Thoracic aorta (tissue), 2 donors: ENCODE measurements around the gene CCDC28B. TPM values are rescaled to one million over a fixed set of nuclear protein-coding genes. Genes with fewer than 3 reads are reported as not detected.
"Not testable (repeated sequence)": the region's sequence is repeated elsewhere in the genome, so short reads cannot be mapped to it uniquely, and the experiment has no call there.

Source experiments
- ATAC-seq: fragments of 150-250 bp; one replicate; pipeline ENCODE4 v1.8.0; 2017; ENCODE audit warnings: low read depth; ENCODE audit not compliant: insufficient number of reproducible peaks, low FRiP score
- DNase-seq: peaks from one replicate; pipeline ENCODE4 v3.0.0-alpha.2; 2020; ENCODE audit warnings: low spot score
- H3K27ac ChIP-seq, 2 donors: fragments of 200-600 bp; sonication (generic); 1 replicate in 1 of 2; 2 replicates in 1 of 2; pipeline ENCODE4 v1.5.1; 2016; ENCODE audit warnings: mild to moderate bottlenecking in 2 of 2, moderate library complexity in 2 of 2
- H3K27me3 ChIP-seq: fragments of 200-600 bp; sonication (generic); replicated peaks from 2 replicates; pipeline ENCODE4 v1.6.0; 2016; ENCODE audit warnings: mild to moderate bottlenecking; ENCODE audit not compliant: insufficient read depth
- H3K36me3 ChIP-seq: fragments of 200-600 bp; sonication (generic); one replicate; pipeline ENCODE4 v1.5.1; 2016
- H3K4me1 ChIP-seq, 2 donors: fragments of 200-600 bp; sonication (generic); 1 replicate in 1 of 2; 2 replicates in 1 of 2; pipeline versions ENCODE4 v1.5.1 to v1.6.0; 2016; ENCODE audit warnings: low read depth in 2 of 2, mild to moderate bottlenecking in 1 of 2; ENCODE audit not compliant: control insufficient read depth in 1 of 2
- H3K4me3 ChIP-seq: fragments of 200-600 bp; sonication (generic); 2 replicates; pipeline ENCODE4 v1.5.1; 2016; ENCODE audit warnings: mild to moderate bottlenecking
- H3K9me3 ChIP-seq: fragments of 200-600 bp; sonication (generic); 2 replicates; pipeline ENCODE4 v1.5.1; 2016
- total RNA-seq, 2 donors: library from RNA; depleted of rRNA; stranded (reverse); fragments of >200 nt; gene quantifications; one replicate each; pipeline versions ENCODE4 v1.1.0 to v1.2.3, GENCODE V29; 2016
- TF ChIP-seq, protein P1 (sequence below): fragments of 200-600 bp; sonication (generic); IDR thresholded peaks from one replicate; pipeline ENCODE4 v1.5.1; 2019; ENCODE audit warnings: antibody characterized with exemption

Gene CCDC28B
- total RNA-seq, result 1 to 10 TPM in 1 of 2 donors, not detected in 1; 2.0 TPM

DNA sequence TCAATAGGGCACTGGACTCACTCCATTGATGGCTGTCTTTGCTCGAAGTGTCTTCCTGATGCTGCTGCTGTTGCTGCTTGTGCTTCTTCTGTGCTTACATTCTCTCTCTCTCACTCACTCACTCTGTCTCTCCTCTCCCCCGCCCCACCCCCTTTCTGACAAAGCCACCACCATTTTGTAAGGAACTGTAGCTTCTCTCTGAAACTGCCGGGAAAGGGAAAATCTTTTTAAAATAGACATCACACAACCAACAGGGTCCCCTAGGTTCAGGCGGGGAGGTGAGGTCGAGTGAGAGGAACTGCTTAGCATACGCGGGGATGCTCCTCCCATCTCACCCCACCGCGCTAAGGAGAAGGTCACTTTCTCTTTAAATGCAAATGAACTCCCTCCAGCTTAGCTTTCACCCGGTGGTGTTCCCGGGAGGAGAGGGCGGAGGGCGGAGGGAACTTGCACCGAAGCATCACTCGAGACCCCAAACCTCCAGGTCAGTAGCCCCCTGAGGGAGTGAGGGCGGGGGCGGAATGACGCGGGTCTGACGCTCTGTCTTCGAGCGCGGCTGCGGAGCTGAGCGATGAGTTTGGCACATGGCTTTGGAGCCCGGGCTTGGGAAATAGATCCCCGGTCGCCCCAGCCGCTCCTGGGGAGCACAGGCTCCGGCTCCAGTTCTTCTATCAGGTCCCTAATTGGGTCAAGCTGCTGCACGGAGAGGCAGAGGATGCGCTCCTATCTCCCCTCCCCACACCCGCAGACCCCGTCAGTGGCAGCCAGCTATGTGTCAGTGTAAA, at the start of gene CCDC28B:
CCDC28B (plus strand) TSS at position 370 of the 785 bp plus-strand sequence. CDS start 1,341 bp downstream, outside the sequence.
- Histone ChIP-seq H3K27me3 (no peaks in the 10 kb centered on the region), H3K4me1 (peaks cover 15 to 33% of the 10 kb centered on the region in 2 donors), H3K27ac (peak within 1 kb of the TSS; percentile 40 to 53), H3K9me3 (no peaks in the 10 kb centered on the region), H3K36me3 (peaks cover 14% of the 10 kb centered on the region), H3K4me3 (peak within 1 kb of the TSS; percentile 85)
- no peak for ATAC-seq
- TF ChIP-seq, protein P1, sequence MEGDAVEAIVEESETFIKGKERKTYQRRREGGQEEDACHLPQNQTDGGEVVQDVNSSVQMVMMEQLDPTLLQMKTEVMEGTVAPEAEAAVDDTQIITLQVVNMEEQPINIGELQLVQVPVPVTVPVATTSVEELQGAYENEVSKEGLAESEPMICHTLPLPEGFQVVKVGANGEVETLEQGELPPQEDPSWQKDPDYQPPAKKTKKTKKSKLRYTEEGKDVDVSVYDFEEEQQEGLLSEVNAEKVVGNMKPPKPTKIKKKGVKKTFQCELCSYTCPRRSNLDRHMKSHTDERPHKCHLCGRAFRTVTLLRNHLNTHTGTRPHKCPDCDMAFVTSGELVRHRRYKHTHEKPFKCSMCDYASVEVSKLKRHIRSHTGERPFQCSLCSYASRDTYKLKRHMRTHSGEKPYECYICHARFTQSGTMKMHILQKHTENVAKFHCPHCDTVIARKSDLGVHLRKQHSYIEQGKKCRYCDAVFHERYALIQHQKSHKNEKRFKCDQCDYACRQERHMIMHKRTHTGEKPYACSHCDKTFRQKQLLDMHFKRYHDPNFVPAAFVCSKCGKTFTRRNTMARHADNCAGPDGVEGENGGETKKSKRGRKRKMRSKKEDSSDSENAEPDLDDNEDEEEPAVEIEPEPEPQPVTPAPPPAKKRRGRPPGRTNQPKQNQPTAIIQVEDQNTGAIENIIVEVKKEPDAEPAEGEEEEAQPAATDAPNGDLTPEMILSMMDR, result no peak
- no peak for DNase-seq

DNA sequence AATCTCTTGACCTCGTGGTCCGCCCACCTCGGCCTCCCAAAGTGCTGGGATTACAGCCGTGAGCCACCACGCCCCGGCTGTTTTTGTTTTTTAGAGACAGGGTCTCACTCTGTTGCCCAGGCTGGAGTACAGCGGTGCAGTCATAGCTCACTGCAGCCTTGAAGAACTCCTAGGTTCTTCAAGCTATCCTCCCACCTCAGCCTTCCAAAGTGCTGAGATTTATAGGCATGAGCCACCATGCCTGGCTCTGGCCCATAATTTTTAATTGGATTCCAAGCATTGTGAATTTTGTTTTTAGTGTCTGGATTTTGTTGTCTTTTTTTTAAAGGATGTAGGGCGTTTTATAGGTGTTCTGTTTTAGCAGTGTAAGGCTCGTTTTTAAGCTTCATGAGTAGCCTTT, 49.5 kb upstream of the CCDC28B start:
- Histone ChIP-seq H3K36me3 (peaks cover 4% of the 10 kb centered on the region), H3K27me3 (no peaks in the 10 kb centered on the region), H3K9me3 (no peaks in the 10 kb centered on the region), H3K4me3 (no peak overlapping the region), H3K4me1 (peaks cover 0 to 5% of the 10 kb centered on the region in 2 donors), H3K27ac (no peak overlapping the region)
- TF ChIP-seq, protein P1, result no peak
- DNase-seq, result no peak
- no peak for ATAC-seq

DNA sequence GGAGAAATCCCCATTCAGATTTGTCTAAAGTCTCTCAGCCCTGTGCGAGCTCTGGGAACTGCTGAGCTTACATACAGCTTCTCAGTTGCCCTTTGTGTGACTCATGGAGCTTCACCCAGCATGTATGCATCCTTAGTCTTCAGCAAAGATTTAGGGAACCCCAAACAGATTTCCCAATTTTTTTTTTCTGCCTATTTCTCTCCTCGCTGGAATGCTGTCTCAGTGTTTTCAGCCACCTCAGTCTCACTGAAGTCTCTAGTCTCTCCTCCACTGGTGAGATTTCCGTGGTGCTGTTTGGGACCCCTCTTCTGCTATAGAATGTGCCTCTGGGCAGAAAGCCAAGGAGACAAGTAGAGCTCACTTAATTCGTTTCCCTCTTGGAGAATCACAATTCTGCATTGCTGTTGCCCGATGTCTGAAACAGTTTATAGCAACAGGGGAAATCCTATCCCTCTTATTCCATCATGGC, 49.0 kb upstream of the CCDC28B start:
- H3K36me3 ChIP-seq, result peaks cover 7% of the 10 kb centered on the region
- TF ChIP-seq, protein P1, result no peak
- H3K9me3 ChIP-seq, result no peaks in the 10 kb centered on the region
- no peak for DNase-seq
- ATAC-seq, result no peak
- H3K4me1 ChIP-seq, result peaks cover 0 to 5% of the 10 kb centered on the region in 2 donors
- no peak overlapping the region for H3K27ac ChIP-seq
- no peak overlapping the region for H3K4me3 ChIP-seq
- no peaks in the 10 kb centered on the region for H3K27me3 ChIP-seq

DNA sequence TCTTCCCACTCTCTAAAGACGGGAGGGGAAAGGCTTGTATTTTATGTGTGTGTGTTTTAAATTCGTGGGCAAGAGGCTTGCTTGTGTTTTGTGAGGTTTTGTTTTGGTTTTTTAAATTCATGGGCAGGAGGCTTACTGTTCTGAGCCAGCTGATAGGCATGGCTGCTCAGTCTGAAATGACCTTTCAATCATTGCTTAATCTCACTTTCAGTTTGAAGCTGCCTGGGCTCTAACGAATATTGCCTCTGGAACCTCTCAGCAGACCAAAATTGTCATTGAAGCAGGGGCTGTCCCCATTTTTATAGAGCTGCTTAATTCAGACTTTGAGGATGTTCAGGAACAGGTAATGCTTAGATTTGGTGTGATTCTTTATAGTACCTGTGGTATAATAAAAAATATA, 41.2 kb upstream of the CCDC28B start:
- peaks cover 73% of the 10 kb centered on the region for H3K36me3 ChIP-seq
- TF ChIP-seq, protein P1, result no peak

DNA sequence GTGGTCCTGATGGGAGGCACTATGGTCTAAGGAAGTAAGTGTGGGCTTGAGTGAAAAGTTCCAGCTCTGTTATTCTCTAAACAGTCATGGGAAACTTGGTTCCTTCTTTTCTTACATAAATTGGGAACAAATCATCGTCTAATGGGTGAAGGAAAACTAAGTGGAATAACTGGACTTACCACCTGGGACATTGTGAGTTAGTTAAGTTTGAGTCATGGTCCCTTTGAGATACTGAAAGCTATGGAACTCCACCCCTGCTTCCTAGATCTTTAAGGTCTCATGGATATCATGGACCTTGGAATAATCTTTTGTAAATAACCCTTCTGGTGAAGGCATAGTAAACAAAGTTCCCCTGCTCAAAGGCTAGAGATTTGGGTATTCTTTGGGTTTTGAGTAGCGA, 37.0 kb upstream of the CCDC28B start:
- Histone ChIP-seq H3K36me3 (peaks cover 65% of the 10 kb centered on the region), H3K4me3 (no peak overlapping the region), H3K9me3 (no peaks in the 10 kb centered on the region), H3K27me3 (no peaks in the 10 kb centered on the region), H3K27ac (no peak overlapping the region), H3K4me1 (no peaks in the 10 kb centered on the region)
- DNase-seq (no peak), ATAC-seq (no peak)
- TF ChIP-seq, protein P1, result no peak

More for the DNA sequence above, 41.2 kb upstream of the CCDC28B start:
- DNase-seq (no peak), ATAC-seq (no peak)
- H3K27me3 ChIP-seq, result no peaks in the 10 kb centered on the region
- H3K9me3 ChIP-seq, result no peaks in the 10 kb centered on the region
- no peak overlapping the region for H3K4me3 ChIP-seq
- H3K4me1 ChIP-seq, result no peaks in the 10 kb centered on the region
- H3K27ac ChIP-seq, result no peak overlapping the region

DNA sequence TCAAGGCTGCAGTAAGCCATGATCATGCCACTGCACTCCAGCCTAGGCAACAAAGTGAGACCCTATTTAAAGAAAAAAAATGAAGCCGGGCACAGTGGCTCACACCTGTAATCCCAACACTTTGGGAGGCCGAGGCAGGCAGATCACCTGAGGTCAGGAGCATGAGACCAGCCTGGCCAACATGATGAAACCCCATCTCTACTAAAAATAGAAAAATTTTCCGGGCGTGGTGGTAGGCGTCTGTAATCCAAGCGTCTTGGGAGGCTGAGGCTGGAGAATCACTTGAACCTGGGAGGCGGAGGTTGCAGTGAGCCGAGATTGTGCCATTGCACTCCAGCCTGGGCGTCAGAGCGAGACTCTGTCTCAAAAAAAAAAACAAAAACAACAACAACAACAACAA, 34.8 kb upstream of the CCDC28B start:
- H3K4me1 ChIP-seq, H3K27me3 ChIP-seq, ATAC-seq, H3K9me3 ChIP-seq, H3K27ac ChIP-seq, DNase-seq, H3K4me3 ChIP-seq: not testable (repeated sequence)
- peaks cover 61% of the 10 kb centered on the region for H3K36me3 ChIP-seq
